Esophagus mucosa (tissue), 1 donor: ENCODE measurements around the gene POLR1A. TPM values are rescaled to one million over a fixed set of nuclear protein-coding genes. Genes with fewer than 3 reads are reported as not detected.

Experiments used
- ATAC-seq: fragments of 200-7000 bp; cut with Tn5 transposase; one replicate; pipeline ENCODE4 v1.9.1; 2020
- total RNA-seq: library from RNA; stranded (reverse); gene quantifications from one replicate; pipeline ENCODE4 v1.2.4, GENCODE V29; 2023
- donor health status: DM: yes; HTN: yes; CAD: no.

POLR1A gene
- total RNA-seq, 1 donor from 2014 or later: 27.5 TPM

DNA sequence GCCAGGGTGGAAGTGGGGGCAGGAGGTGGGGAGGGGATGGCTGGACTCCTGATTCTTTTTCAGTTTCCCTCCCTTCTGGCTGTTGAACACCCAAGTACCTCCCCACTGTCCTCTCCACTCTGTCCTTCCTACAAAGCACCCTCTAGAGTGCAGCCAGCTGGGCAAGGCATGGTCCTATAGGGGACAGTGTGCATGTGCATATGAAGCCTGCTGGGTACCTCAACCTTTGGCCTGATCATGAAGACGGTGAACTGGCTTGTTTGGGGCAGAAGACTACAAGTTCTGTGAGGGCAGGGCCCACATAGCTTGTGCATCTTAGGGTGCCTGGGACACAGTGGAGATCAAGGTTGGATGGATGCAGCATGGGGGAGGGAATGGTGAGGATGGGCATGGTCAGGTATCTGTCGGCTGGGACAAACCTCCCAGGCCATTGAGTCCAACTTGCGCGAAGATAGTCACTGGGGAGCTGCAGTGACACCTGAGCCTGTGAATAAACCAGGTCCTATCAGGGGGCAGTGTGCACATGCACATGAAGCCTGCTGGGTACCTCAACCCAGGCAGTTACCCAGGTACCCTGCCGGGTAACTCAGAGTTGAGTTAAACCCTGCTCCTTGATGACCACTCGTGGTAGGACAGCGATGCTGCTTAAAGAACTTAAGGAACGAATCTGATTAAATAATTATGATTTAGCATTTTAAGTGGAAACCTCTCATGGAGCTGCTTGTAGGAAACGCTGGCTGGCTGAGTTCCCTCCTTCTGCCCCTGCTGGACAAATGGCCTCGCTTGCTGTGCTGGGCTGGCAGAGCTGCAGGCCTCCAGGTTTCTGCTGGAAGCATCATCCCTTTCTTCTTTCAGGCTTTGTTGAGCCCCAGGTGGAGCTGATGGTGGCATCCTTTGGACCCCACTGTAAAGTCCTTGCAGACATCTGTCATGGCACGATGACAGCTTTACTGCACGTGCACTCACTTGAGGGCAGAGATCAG lies 84.0 kb downstream of the POLR1A start:
- ATAC-seq: no peak

DNA sequence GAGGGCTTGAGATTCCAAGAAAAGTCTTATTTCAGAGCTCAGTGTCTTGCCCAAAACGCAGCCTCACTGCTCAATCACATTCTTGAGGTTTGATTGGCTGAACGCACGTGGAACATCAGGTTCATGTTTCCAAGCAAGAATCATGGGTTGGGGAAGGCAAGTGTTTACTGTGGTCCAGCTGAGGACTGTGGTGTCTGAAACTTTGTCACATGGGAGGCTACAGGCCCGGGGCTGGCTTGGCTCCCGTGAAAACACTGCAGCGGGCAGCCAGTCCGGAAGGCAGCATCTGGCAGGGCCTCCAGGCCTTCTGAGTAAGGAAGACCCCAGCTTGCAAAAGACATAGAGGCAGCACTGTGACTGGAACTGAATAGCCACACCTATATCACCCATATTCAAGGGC lies 84.7 kb downstream of the POLR1A start:
- no peak for ATAC-seq

DNA sequence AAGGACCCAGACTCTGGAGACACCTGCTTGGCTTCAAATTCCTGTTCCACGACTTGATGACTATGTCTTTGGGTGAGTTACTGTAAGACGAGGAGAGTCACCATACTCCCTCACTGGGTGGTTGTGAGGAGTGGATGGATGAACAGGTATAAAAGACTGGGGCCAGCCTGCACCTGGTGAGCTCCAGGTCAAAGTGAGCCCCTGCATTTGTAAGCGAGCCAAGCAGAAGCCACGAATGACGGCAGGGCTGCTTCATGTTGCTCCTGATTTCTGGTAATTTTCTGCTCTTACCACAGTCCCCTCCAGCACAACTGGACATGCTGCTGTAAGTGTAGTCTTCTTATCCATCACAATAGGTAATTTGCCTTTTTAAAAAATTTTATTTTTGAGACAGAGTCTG lies 86.6 kb downstream of the POLR1A start:
- peak; percentile 50 for ATAC-seq

DNA sequence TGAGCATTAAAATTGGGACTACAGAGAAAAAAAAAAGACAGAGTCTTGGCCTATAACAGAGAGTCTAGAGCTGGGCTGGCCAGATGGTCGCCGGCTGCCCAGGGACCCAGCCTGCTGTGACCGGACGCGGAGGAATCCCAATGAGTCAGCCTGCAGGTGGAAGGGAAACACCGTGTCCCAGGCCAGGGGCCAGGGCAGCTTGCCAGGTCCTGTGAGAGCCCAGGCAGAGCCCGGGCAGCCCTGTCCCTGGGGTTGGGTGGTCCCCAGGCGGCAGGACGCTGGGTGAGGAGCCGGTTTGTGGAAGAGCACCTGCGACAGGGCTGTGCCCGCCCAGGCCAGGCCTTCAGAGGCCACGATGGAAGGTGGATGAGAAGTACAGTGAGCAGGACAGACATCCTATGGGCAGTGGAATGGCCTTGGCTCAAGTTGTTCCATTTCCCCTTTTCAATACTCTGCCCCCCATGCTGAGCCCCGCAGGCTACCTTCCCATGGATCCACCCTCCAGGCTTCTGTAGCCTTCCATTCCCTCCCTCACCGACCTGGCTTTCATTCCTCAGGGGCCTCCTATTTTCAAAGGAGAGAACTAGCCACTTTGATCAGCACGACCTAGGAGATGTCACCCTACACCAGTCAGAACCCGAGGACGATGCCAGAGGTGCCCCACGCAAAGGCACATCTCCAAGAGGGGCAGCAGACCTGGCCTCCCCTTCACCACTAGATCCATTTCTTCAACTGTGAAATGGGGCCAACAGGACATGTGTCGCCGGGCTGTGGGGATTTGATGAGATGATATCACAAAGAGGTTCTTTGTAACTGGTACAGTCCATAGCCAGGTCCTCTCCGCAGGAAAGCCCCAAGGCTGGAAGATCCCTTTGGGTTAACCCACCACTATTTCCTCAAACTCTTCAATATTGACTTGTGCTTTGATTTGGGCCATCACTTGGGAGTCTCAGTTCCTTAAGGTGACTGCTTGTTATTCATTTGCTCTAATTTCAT lies 87.5 kb downstream of the POLR1A start:
- ATAC-seq: peak; percentile 24

DNA sequence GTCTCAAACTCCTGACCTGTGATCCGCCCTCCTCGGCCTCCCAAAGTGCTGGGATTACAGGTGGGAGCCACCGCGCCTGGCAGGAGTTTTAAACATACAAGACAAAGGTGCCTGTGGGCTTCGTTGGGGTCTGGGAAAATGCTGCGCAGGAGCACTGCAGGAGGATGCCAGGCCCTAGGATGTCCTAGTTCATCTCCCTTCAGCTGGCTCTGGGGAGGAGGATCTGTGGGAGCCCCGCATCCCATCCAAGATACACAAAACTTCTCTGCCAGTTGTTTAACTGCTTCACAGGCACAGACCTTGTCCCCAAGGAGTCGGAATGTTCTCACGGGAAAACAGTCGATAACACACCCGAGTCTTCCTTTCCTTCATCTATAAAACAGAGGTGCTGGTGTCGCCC lies 89.1 kb downstream of the POLR1A start:
- no peak for ATAC-seq

DNA sequence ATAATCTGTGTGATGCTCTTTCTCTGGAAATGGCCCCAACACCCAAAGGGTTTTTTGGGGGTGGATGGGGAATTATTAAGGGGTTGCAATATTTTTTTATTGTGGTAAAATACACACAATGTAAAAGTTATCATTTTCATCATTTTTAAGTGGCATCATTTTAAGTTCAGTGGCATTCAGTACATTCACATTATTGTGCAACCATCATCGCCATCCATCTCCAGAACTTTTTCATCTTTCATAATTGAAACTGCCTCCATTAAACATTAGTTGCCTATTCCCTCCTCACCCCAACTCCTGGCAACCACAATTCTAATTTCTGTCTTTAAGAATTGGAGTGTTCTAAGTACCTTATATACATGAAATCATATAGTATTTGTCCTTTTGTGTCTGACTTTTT lies 90.0 kb downstream of the POLR1A start:
- ATAC-seq: no peak

DNA sequence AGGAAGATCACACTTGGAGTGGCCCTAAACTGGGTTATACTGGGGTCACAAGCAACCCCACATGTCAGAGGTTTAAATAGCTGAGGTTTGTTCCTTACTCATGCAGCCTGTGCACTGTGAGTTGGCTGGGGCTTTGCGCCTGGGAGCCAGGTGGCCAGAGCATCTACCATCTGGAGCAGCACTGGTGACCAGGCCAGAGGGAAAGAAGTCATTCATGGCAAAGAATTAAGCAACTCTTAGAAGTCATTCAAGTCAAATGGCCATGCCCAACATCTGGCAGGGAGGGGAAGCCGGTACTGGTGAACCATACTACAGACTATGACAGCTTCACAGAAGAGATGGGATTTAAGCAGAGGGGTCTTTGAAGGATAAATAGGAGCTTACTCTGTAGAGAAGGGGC lies 90.7 kb downstream of the POLR1A start:
- ATAC-seq: no peak

DNA sequence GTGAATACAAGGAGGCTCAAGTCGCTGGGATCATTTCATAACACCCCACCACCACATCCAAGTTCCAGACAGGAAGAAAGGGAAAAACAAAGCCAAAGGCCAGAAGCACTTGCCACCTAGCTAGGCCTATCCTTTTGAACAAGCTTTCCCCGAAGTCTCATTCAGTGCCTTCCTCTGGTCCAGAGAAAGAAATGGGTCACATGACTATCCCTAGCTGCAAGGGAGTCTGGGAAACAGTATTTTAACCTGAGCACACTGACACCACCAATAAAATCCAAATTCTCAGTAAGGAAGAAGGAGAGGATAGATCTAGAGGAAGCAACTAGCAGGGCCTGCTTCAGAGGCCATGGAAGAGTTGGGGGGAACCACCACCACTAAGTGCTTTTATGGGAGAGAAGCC lies 91.2 kb downstream of the POLR1A start:
- no peak for ATAC-seq

DNA sequence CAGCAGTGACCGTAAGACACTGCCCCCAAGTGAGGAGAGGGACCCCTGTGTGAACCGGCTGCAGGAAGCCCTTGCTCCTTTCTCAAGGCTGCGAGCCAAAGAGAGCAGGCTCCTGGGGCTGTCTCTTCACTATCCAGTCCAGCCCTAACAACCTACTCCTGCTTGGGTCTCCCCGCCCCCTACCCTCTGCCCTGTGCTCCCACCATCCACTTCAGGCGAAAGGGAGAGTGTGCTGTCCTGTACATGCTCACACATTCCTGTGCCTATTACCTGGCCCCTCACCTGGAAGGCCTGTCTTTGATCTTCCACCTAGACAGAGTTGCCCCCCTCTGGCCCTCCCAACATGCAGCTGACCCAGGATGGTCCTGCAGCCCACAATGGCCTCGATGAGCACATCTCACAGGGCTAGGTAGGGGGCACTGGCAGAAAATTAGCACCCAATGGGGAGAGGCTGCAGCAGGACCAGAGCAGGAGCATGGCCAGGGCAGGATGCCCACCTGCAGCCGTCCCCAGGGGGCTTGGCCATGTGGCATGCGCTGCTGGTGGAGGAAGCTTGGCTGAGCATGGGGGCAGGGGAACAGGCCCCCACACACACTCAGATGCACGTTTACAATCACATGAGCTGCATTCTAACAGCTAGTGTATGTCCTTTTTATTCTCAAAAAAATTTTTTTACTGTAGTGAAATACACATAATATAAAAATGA lies 93.5 kb downstream of the POLR1A start:
- no peak for ATAC-seq

DNA sequence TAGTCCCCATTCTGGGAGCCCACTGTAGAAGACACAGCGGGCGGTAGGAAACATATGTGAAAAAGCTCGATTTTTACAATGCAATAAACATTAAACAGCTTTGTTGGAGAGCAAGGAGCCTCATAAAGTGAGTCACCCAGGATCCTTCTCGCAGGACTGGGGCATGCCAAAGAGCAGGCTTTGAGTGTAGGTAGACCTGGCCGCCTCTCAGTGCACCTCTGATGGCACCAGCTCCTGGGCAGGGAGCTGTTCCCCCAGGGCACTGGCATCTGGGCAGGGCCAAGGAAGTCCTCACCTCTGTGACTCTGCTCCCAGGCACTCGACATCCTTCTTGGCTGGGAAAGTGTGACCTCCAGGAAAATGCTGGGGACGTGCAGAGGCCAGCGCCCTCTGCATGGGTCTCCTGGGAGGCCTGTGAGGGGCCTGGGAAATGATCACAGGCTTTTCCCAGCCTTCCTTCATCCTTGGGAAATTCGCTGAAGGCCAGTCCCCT lies 94.2 kb downstream of the POLR1A start:
- peak; percentile 42 for ATAC-seq

DNA sequence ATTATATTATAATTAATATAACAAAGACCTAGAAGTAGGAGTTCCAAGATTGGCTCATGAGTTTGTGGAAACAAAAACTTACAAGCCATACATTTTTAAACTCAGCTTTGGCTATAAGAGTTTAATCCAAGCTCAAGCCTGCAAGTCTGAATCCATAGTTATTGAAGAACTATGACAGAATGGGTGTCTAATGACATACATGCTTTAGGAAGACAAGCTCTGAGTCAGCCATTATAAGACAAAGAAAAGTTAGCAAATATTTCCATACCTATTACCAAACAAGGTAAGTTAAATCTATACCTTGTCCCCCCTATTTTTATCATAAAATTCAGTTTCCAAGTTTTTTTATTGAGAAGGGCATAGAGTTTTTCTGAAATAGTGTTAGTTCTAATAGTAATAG lies 95.6 kb downstream of the POLR1A start:
- no peak for ATAC-seq

DNA sequence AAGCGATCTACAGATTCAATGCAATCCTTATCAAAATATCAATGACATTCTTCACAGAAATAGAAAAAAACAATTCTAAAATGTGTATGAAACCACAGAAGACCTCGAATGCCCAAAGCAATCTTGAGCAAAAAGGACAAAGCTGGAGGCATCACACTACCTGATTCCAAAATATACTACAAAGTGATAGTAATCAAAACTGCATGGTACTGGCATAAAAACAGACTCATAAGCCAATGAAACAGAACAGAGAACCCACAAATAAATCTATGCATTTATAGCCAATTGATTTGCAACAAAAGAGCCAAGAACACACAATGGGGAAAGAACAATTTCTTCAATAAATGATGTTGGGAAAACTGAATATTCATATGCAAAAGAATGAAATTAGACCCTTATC lies 99.2 kb downstream of the POLR1A start:
- no peak for ATAC-seq

DNA sequence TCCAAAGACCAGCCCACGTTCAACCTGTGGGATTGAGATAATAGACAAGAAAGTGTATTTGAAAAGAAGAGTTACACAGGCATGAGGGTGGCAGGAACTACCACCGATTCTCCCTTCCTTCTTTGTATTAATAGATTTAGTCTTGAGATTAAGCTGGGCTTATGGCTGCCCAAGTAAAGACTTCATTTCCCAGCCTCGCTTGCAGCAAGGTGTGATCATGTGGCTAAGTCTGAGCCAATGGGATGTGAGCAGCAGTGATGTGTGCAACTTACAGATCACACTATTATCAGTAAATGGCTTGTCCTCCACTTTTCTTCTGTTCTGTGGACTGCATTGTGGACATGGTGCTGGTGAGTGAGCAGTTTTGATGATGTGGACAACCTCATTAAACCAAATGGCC lies 101.7 kb downstream of the POLR1A start:
- no peak for ATAC-seq

DNA sequence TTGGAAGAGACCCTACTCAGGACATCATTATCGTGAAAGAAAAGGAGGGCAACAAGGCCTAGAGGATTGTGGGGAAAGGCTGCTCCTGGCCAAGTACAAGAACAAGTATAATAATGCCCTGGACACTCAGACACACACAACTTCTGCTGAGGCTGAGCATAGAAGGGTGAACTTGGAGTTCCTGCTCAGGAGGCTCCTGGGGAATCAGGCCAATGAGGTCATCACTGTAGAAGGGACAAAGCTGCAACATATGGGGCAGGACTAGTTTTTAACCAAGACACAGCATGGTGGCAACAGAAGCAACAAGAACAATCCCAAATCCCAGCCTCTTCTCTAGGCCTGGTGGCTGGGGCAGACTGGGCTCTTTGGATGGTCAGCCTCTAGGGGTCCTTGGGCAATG lies 102.6 kb downstream of the POLR1A start:
- no peak for ATAC-seq

DNA sequence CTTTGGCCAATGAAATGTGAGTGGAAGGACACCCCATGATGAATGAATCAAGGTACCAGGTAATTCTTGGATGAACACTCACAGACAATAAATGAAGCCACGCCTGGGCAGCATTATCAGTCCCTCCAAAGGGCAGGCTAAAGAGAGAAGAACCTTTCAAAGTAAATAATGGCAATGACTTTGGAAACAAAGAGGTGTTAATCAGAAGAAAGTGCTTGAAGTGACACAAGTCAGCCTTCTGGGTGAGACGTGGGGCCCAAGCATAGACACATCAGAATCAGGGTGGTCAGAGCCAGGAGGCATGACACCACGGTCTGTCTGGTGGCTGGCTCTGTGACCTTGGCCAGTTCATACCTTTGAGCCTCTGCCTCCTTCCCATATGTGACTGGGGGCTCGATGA lies 103.3 kb downstream of the POLR1A start:
- ATAC-seq: no peak

DNA sequence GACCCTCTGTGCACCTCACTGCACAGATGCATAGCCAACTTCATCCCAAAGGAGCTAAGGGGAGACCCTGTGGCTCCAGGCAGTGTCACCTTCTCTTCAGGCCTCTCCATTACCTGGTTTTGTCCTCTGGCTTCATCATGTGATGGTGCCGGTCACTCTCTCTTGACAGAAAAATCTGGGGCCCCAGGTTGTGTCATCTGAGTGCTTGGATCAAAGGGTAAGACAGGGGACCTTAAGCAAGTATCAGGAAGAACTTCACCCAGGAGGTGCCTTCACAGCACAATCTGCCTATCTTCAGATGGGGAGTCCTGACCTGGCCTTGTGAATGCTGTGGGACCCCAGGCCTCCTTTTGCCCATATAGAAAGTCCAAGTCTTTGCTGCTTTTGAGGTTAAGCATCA lies 104.4 kb downstream of the POLR1A start:
- no peak for ATAC-seq

DNA sequence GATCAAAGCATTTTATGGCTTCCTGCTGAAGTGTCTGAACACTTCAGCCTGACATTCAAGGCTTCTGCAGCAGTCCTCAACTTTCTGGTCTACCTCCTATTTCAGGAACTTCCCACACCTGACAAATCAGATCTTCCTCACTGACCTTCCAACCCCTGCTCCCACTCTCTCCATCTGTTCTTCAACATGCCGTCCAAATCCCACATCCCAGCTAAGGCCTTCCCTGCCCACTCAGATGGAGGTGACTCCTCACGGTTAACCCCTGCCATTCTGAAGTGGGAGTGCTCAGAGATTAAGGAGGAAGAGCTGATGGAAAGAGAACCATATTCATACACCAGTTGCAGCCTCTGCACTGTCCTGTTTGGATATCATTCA lies 104.8 kb downstream of the POLR1A start:
- no peak for ATAC-seq

DNA sequence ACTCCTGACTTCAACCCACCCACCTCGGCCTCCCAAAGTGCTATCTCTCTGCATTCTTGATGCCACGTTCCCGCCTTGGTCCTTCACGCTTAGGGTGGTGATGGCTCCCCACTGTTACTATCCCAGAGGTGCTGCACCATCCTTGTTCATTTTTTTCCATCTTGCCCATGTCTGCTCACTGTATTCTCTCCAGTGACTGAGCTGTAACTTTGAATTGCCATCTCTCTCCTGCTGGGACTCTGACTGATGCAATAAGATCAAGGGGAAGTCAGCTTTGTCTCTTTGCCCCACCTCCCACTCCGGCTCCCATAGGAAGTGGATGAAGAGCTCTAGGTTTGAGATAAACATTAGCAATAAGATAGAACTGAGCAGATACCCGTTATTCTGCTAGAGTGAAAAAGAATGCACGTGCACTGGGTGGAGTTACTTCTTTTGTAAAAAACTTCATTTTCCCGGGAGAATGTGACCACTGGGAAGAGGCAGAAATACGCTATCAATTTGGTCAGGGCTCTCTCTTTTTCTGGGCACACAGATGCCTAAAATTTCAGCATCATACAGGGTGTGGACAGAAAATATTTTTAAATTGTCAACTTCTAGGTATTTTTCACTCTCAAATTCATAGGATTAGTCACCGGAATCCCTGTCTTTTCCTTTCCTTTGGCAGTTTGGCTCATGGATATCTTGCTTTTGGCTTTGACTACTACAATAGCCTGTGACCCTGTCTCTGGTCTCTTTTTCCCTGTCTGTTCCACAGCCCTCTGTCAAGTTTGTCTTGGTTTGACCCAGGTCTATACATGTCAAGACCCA lies 105.4 kb downstream of the POLR1A start:
- ATAC-seq: no peak

DNA sequence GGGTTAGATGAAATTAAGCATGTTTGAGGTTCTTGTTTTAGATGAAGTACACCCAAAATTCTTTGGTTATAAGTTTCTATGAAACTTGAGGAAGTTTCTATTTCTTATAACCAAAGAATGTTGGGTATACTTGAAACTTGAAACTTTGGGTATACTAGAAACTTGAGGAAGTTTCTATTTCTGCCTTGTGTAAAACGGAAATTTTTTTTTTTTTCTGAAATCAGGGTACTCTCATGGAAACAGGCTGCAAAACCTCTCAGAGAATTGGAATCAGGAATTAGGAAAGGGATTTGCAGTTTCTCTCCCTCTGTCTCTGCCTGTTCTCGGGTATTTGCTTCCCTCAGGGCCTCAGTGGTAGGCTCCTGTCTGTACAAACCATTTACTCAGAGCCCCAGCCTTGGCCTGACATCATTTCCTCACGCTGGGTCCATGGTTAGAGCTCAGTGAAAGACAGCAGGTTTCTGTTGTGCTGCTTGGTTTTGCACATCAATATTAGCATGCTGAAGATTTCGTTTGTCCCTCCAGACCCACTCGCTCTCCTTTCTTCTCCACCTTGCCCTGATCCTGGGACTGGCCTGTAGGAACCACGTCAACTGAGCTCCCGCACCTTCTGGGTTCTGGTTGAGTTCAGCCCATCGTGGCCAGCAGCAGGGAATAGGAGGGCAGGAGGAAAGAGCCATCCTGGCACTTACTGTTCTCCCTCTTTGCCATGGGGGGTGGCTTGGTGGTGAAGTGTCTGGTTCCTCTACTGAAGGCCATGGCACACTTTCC lies 106.4 kb downstream of the POLR1A start:
- ATAC-seq: peak; percentile 25

DNA sequence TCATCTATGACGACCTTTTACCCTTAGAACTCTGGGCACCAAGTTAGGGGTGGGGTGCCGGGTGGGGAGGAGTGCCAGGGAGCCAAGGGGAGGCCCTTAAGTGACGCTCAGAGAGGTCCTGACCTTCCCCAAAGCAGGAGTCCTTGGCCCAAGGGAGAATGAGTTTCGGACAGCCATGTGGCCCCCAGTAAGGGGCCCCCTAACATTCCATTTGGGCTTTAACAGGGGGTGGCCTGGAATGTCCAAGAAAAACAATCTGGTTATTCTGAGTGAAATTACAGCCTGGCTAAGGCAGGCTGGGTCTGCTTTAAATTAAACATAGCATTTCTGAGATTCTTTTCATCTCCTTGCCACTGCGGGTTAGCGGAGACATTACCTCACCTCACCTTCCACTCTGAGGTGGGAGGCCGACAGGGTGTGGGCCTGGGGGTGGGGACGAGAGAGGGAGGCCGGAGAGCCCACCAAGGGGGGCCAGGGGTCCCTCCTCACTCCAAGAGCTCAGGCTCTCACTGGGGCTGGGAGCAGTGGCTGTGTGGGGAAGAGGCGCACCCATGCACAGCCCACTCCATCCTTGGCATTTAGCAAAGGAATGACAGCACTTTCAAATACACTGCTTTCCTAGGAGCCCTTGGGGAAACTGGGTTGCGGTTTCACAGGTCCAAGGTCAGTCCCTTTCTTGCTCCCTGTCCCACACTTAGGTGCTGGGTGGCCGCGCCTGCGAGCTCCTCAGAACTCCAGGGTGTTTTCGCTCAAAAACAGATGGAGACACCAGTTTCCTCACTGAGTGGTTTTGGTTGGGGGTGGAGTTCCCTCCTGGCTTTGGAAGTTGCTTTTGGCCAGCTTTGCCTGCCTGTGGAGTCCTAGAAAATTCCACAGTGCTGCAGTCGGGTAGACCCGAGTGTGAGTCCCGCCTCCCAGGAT lies 107.4 kb downstream of the POLR1A start:
- no peak for ATAC-seq
